GM19438 (cell line): ENCODE measurements around the gene WIF1.

Experiments used
- ATAC-seq: cut with Tn5 transposase; IDR thresholded peaks from one replicate; pipeline ENCODE4 v1.9.1; 2021; ENCODE audit warnings: low read depth; ENCODE audit not compliant: unreplicated experiment

WIF1 gene

GRCh38 chr12:65123435-65124063 is 2.4 kb upstream of the WIF1 start:
- no peak for ATAC-seq

DNA sequence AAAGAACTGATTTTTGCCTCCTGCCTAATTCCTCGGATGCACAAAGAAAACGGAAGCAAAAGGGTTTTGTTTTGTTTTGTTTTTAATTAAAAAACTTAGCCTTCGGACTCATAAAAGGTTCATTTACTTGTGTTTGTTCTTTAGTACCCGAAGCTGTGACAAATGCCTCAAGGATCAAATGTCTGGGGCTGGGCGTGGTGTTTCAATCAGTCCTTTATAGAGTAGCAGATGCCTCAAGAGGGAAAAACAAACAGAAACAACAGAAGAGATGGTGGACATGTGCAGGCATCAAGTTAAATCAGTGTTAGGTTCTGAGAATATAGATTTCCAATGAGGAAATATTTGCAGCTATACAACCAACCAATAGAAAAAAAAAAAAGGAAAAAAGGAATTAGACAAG is 1.6 kb upstream of the WIF1 start:
- no peak for ATAC-seq

- no peak for ATAC-seq
Measured at GRCh38 chr12:65121956-65122469, 908 bp upstream of the WIF1 start.

GRCh38 chr12:65119063-65119462 is 2.0 kb downstream of the WIF1 start:
- ATAC-seq, result no peak

DNA sequence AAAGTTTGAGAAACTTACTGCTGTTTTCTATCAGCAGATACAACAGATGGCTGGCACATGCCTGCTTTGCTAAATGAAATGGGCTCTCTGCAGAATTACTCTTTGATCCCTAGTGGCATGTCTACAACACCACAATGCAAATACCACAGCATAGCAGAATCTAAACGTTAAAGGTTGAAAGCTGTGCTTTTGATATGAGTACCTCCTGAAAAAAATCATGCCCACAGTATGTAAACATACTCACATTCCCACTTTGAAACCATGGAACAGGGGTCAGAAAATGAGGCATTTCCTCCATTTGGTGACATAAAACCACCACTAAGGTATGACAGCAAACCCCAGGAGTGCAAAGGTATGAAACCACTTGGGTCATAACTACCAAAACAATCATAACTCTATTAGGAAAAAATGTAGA is 7.5 kb downstream of the WIF1 start:
- ATAC-seq, result no peak

- no peak for ATAC-seq
Measured at GRCh38 chr12:65106948-65107347, 14.2 kb downstream of the WIF1 start.

DNA sequence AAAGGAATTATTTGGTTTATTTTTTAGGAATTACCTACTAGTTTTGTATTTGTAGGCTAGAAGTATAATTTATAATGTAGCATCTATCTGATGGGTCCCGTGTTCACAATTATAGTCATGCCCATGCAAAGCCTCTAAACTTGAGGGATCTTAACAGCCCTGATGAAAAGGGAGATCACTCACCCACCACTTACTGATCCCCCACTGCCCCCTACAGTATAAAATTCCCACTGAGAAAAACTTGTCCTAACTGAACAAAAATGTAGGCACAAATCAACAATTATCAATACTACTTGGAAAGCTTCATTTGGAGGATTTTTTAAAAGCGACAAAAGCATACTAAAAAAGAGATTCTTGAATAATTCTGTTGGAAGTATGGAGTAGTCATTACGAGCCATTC is 21.0 kb downstream of the WIF1 start:
- ATAC-seq, result no peak

- ATAC-seq, result no peak
Measured at GRCh38 chr12:65099182-65099581, 21.9 kb downstream of the WIF1 start.

DNA sequence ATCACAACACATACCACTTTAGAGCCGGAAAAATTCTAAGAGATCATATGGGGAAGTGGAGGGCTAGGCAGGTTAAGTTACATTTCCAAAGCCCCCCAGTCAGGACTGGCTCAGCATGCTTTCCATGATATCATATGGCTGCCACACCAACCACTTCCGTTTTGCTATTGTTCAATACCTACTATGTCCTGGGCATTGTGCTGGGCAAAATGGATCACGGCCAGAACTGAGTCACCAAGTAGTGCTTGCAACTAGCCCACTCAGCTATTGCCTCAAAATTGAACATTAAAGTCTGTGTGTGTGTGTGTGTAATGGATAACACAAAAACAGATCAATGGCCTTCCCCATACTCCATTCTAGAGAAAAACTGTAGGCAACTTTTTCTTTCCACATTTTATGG is 22.7 kb downstream of the WIF1 start:
- ATAC-seq, result no peak

GRCh38 chr12:65094722-65095121 is 26.4 kb downstream of the WIF1 start:
- ATAC-seq, result no peak

DNA sequence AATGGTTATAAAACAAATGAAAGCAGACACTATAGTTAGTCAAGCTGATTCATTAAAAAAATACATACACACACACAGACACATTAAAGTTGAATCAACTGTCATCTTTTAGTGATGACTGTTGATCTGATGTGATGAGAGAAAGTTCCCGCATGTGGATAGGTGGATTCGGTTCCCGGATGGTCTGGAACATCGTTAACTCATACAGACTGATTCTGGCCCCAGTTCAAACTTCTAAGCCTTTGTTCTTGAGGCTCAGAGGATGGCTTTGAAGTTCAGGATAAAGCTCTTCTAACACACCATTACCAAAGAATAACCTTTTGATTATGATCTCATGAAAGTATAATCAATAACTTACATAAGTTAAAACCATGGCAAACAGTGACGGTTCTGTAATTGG is 27.5 kb downstream of the WIF1 start:
- no peak for ATAC-seq

GRCh38 chr12:65090461-65090860 is 30.6 kb downstream of the WIF1 start:
- no peak for ATAC-seq

DNA sequence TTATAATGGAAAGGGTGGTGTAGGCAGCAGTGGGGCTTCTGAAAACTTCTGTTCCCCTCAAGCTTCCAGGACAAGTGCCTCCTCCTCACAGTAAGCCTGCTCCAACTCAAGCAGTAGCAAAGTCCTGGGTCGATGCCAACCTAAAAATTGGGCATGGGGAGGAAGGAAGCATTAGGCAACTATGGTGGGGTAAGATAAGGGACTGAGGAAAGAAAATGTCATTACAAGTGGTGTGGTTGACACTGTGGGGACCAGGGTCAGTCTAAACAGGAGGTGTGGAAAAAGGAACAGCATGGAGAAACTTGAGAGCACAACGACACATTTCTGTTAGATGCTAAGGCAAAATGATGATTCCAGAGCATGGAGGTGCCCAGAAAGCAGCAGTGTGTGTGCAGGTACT is 34.9 kb downstream of the WIF1 start:
- ATAC-seq, result no peak

GRCh38 chr12:65084579-65084978 is 36.5 kb downstream of the WIF1 start:
- no peak for ATAC-seq

GRCh38 chr12:65083581-65083980 is 37.5 kb downstream of the WIF1 start:
- ATAC-seq, result no peak

GRCh38 chr12:65082406-65082805 is 38.7 kb downstream of the WIF1 start:
- ATAC-seq, result no peak

GRCh38 chr12:65081496-65081895 is 39.6 kb downstream of the WIF1 start:
- no peak for ATAC-seq

DNA sequence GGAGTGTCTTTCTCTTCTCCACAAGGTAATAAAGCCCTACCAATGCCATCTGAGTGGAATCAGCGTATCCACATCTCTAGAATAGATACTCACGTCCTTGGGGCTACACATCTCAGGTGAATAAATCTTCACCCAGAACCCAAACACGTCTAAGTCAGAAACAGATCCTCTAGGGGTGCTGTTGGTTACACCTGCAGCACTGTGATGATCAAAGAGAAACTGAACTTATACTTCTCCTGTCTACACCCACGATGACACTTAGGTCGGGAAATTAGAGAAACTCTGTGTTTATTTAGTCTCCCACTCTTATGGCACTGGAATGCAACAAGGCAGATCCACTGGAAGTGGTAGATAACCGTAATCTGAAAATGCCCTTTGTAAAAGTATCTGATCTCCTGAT is 46.2 kb downstream of the WIF1 start:
- ATAC-seq, result no peak

DNA sequence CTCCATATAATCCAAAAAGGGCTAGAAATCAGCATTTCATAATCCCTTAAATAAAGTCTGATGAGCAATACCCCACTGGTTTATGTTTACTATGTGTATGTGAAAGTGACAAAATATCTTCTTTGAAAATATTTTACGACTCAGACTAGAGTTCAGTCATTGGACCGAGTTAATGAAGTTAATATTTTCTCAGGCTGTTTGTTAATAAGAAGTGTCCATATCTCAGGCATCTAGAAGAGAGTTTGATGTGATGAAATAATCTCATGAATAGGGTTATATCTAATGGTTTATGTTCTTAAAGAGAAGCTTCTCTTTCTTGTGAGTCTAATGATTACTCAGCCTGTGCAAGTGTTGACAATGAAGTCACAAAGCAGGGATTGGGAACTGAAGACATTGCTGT is 51.8 kb downstream of the WIF1 start:
- ATAC-seq, result no peak

DNA sequence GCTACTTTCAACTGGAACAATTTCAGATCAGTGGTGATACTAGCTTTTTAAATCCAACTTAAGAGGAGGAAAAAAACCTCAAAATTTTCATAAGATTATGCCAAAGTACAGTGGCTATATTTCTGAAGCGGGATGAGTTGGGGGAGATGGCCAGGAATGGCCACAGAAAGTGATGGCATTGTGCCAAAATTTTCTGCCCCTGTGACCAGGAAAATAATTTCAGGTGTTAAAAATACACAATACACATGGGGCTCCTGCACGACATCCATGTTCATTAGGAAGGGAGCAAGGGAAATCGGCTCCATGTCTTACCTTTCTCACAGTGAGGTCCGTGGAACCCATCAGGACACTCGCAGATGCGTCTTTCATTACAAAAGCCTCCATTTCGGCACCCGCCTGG is 53.7 kb downstream of the WIF1 start:
- no peak for ATAC-seq

- ATAC-seq, result no peak
Measured at GRCh38 chr12:65055859-65056258, 65.2 kb downstream of the WIF1 start.

GRCh38 chr12:65051218-65051617 is 69.9 kb downstream of the WIF1 start:
- ATAC-seq, result no peak

DNA sequence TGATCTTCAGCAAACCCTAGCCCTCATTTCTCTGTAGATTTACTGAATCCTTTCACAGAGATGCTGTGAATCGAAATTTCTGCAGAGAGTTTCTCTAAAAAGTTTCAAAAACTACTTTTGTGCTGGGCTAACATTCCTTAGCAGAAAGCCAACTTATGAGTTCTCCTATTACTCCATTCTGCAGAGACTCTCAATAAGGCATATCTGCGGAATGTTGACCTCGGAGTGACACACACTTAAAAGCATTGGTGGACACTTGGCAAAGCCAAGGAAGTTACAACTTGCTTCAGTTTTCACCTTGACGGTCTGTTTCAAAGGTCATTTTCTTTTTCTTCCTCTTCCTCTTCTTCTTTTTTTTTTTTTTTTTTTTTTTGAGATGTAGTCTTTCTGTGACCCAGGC is 75.8 kb downstream of the WIF1 start:
- ATAC-seq, result no peak
